ENCODE measurements around the gene PHF2. TPM values are rescaled to one million over a fixed set of nuclear protein-coding genes. Genes with fewer than 3 reads are reported as not detected.

PHF2 gene
- total RNA-seq, 3 donors from 2014 or later: 24.8 to 26.9 (median 25.9) TPM

DNA sequence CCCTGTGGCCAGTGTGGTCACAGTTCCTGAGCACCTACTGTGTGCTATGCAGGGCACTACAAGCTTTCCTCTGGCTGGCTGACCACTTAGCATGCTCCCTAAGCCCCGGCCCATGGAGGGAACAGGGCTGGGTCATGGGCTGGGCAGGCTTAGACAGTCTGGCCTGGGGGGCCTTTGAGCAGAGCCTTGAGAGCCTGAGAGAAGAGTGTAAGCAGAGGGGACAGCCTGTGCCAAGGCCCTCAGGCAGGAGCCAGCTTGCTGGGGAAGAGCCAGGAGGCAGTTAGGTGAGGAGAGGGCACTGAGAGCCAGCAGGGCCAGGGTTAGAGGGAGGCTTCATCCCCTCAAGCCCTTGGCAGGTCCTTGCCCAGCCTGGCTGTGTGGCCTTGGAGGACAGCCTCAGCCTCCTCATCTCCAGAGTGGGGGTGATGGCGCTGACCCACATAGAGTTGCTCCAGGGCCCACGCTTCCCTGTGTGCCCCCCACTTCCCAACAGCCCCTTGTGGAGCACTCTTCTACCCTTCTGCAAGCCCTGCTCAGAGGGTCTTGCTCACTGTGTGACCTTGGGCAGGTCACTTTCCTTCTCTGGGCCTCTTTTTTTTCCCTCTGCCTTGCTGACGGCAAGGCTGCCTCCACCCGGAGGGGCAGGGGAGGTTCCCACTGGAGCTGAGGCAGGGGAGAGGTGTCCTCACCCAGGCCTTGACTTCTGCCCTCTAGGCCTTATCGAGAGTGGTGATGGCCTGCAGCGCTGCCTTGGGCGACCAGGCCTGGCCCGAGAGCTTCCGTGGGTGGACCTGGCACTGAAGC, 107.1 kb downstream of the PHF2 start:
- peak in 1 of 2 donors; percentile 41 for DNase-seq (ENCODE audit: low spot score in 2 of 2)
- no peak overlapping the region for H3K27ac ChIP-seq
- no peak overlapping the region for H3K4me3 ChIP-seq
- intact Hi-C loops (cut with DNase I; ENCODE audit: low total_unique reads): no loop called here
- H3K9me3 ChIP-seq: peaks cover 0 to 5% of the 10 kb centered on the region in 2 donors
- no peaks in the 10 kb centered on the region for H3K36me3 ChIP-seq
- TF ChIP-seq CTCF (IDR thresholded peaks at IDR 0.05) (no peak), POLR2AphosphoS5 (IDR thresholded peaks at IDR 0.05) (no peak), POLR2A (IDR thresholded peaks at IDR 0.05) (no peak)
- H3K27me3 ChIP-seq: no peaks in the 10 kb centered on the region
- no peaks in the 10 kb centered on the region for H3K4me1 ChIP-seq

DNA sequence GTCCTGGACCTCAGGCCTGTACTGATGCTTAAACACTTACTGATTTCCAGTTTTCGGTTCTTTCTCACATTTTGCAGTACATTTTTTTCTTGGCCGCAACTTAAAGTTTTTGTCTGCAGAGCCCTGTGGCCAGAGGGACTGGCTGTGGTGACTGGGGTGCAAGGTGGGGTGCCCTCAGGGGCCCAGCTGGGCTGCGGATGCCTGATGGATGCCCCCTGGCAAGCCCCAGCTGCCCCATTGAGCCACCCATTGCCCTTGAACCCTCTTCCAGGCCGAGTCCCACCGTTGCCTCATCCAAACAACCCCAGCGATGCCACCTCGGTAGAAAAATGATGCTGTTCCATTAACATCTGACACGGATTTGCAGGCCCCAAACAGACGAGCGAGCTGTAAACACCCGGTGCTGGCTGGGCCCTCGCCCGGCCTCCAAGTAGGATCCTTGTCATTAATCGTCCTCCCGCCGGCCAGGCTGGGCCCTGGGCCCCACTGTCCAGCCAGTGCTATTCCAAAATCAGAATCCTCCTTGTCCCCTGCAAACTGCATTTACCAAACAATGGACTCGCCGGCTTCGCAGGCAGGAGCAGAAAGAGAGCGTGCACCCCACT, 107.9 kb downstream of the PHF2 start:
- no peak overlapping the region for H3K27ac ChIP-seq
- no peak overlapping the region for H3K4me3 ChIP-seq
- H3K9me3 ChIP-seq: peaks cover 0 to 5% of the 10 kb centered on the region in 2 donors
- intact Hi-C loops (cut with DNase I; ENCODE audit: low total_unique reads): no loop called here
- peak in 1 of 2 donors; percentile 33 for DNase-seq (ENCODE audit: low spot score in 2 of 2)
- H3K4me1 ChIP-seq: no peaks in the 10 kb centered on the region
- no peak for TF ChIP-seq CTCF (IDR thresholded peaks at IDR 0.05)
- no peaks in the 10 kb centered on the region for H3K36me3 ChIP-seq
- H3K27me3 ChIP-seq: no peaks in the 10 kb centered on the region

GRCh38 chr9:93684806-93685543, 108.6 kb downstream of the PHF2 start:
- Histone ChIP-seq H3K4me1 (no peaks in the 10 kb centered on the region), H3K9me3 (peaks cover 2 to 8% of the 10 kb centered on the region in 2 donors), H3K4me3 (no peak overlapping the region), H3K36me3 (no peaks in the 10 kb centered on the region), H3K27me3 (no peaks in the 10 kb centered on the region), H3K27ac (no peak overlapping the region)
- DNase-seq (ENCODE audit: low spot score in 2 of 2): no peak
- TF ChIP-seq POLR2A (IDR thresholded peaks at IDR 0.05): no peak
- TF ChIP-seq POLR2AphosphoS5 (IDR thresholded peaks at IDR 0.05): no peak
- no peak for TF ChIP-seq CTCF (IDR thresholded peaks at IDR 0.05)
- intact Hi-C loops (cut with DNase I; ENCODE audit: low total_unique reads): no loop called here

- peaks cover 3 to 21% of the 10 kb centered on the region in 2 donors for H3K9me3 ChIP-seq
- TF ChIP-seq CTCF (IDR thresholded peaks at IDR 0.05) (no peak), POLR2A (IDR thresholded peaks at IDR 0.05) (no peak), POLR2AphosphoS5 (IDR thresholded peaks at IDR 0.05) (no peak)
- no peaks in the 10 kb centered on the region for H3K36me3 ChIP-seq
- no peaks in the 10 kb centered on the region for H3K27me3 ChIP-seq
- peak in 1 of 2 donors; percentile 19 for DNase-seq (ENCODE audit: low spot score in 2 of 2)
- H3K4me1 ChIP-seq: no peaks in the 10 kb centered on the region
- H3K4me3 ChIP-seq: no peak overlapping the region
- H3K27ac ChIP-seq: no peak overlapping the region
- intact Hi-C loops (cut with DNase I; ENCODE audit: low total_unique reads): no loop called here
Observed at GRCh38 chr9:93686127-93686879, 109.9 kb downstream of the PHF2 start.

Data from breast epithelium (tissue), 4 donors.